ENCODE measurements around the gene NUP62CL. TPM values are rescaled to one million over a fixed set of nuclear protein-coding genes. Genes with fewer than 3 reads are reported as not detected.
"Not testable (repeated sequence)": the region's sequence is repeated elsewhere in the genome, so short reads cannot be mapped to it uniquely, and the experiment has no call there.

NUP62CL gene
- total and polyA plus RNA-seq, 10 of the 15 experiments (the other 5 are each of a cell fraction or from before 2014, with no cell fraction given) = 2.5 to 6.0 (median 4.2) TPM

GRCh38 chrX:107167163-107167921 is 38.9 kb downstream of the NUP62CL start (continued):
- no peak for TF ChIP-seq ZNF687 (IDR thresholded peaks at IDR 0.05)
- no peak for TF ChIP-seq STAT1 (conservative IDR thresholded peaks at IDR 0.05)
- TF ChIP-seq RCOR1 (conservative IDR thresholded peaks at IDR 0.05; ENCODE audit: low read depth, low read length) = no peak
- TF ChIP-seq NFIC (IDR thresholded peaks at IDR 0.05; ENCODE audit: low read depth, low read length) = no peak
- TF ChIP-seq MTA2 (IDR thresholded peaks at IDR 0.05; ENCODE audit: low read depth) = no peak
- TF ChIP-seq NR2C1 (IDR thresholded peaks at IDR 0.05) = no peak
- no peak for TF ChIP-seq PAX8 (IDR thresholded peaks at IDR 0.05)
- no peak for TF ChIP-seq CTCF (IDR thresholded peaks at IDR 0.05 in 2 of 3, conservative IDR thresholded peaks at IDR 0.05 in 1 of 3; ENCODE audit: control insufficient read depth in 2 of 3, extremely low read depth in 1 of 3, insufficient read depth in 1 of 3, low read depth in 3 of 3, low read length in 3 of 3)
- no peak for TF ChIP-seq CREM (IDR thresholded peaks at IDR 0.05; ENCODE audit: low read depth)
- no peak for TF ChIP-seq ATF3 (IDR thresholded peaks at IDR 0.05; ENCODE audit: borderline replicate concordance, extremely low read depth, low read depth, low read length)

GRCh38 chrX:107157618-107158017 is 48.6 kb downstream of the NUP62CL start:
- H3K9ac ChIP-seq (ENCODE audit: control insufficient read depth, insufficient read depth, low read length); BruUV-seq (replicated peaks); CTCF ChIA-PET; H3K36me3 ChIP-seq (ENCODE audit: control insufficient read depth in 2 of 2, insufficient read depth in 2 of 2, low read length in 1 of 2); intact Hi-C loops (cut with micrococcal nuclease; ENCODE audit: unreplicated experiment); H3K79me2 ChIP-seq (ENCODE audit: control insufficient read depth, insufficient read depth, low read length); H3K27me3 ChIP-seq (replicated peaks in 1 of 2; ENCODE audit: control insufficient read depth in 2 of 2, insufficient read depth in 2 of 2, low read length in 1 of 2); SMC1A ChIA-PET (ENCODE audit: uncharacterized antibody, unreplicated experiment); H4K20me1 ChIP-seq (ENCODE audit: control insufficient read depth, insufficient read depth); in situ Hi-C loops (cut with MboI); H3K27ac ChIP-seq (ENCODE audit: control insufficient read depth, insufficient read depth); RAD21 ChIA-PET (ENCODE audit: unreplicated experiment); H3K9me3 ChIP-seq (replicated peaks; ENCODE audit: control insufficient read depth, insufficient read depth, low read length); H3K4me1 ChIP-seq (ENCODE audit: control insufficient read depth, insufficient read depth, low read length); H3K4me2 ChIP-seq (ENCODE audit: control insufficient read depth, insufficient read depth); ATAC-seq; FAIRE-seq; DNase-seq (ENCODE audit: low read depth, low spot score); H2AFZ ChIP-seq (ENCODE audit: control insufficient read depth, low read depth, low read length); H3K4me3 ChIP-seq; POLR2A ChIA-PET: not testable (repeated sequence)
- WGBS (ENCODE audit: insufficient coverage, insufficient replicate concordance, low lambda C conversion rate, missing lambda C conversion rate) = 64% methylated on average over 4 of the region's 4 CpGs
